Measurements from ENCODE around the gene TRPC4AP. TPM values are rescaled to one million over a fixed set of nuclear protein-coding genes. Genes with fewer than 3 reads are reported as not detected.

TRPC4AP gene
- total RNA-seq, 1 donor, result 91.7 TPM

DNA sequence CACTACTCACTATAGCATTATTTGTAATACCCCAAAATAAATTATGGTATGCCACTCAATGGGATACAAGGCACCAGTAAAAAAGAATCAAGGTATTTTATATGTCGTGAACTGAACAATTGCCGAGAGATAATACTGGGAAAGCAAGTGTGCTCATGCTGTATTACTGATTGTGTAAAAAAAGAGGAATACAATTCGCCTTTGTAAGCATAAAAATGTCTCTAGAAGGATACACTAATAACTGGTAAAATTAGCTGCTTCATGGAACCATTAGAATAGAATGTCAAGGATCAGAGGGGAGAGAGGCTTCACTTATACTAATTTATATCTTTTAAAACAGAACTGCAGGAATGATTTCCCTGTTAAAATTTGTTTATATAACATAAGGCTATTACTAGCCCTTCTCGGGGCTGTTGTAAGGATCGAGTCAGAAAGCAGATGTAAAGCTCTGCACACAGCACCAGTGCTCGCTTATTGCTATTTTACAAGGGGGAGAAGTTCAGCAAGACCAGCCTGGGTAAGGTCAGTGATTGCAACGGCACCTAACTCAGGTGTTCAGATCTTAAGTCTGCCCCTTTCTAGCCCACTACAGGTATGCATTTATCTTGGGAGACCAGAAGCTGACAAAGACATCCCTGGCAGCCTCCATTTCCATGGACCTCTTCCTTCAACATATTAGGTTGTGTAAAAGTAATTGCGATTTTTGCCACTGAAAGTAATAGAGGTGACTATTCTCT is 75.3 kb downstream of the TRPC4AP start:
- no peak for DNase-seq (ENCODE audit: low read depth)
- H3K4me3 ChIP-seq (ENCODE audit: low read depth, low read length), result no peak overlapping the region
- TF ChIP-seq, protein P1, sequence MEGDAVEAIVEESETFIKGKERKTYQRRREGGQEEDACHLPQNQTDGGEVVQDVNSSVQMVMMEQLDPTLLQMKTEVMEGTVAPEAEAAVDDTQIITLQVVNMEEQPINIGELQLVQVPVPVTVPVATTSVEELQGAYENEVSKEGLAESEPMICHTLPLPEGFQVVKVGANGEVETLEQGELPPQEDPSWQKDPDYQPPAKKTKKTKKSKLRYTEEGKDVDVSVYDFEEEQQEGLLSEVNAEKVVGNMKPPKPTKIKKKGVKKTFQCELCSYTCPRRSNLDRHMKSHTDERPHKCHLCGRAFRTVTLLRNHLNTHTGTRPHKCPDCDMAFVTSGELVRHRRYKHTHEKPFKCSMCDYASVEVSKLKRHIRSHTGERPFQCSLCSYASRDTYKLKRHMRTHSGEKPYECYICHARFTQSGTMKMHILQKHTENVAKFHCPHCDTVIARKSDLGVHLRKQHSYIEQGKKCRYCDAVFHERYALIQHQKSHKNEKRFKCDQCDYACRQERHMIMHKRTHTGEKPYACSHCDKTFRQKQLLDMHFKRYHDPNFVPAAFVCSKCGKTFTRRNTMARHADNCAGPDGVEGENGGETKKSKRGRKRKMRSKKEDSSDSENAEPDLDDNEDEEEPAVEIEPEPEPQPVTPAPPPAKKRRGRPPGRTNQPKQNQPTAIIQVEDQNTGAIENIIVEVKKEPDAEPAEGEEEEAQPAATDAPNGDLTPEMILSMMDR (IDR thresholded peaks at IDR 0.05; ENCODE audit: insufficient read depth, low read length), result no peak

DNA sequence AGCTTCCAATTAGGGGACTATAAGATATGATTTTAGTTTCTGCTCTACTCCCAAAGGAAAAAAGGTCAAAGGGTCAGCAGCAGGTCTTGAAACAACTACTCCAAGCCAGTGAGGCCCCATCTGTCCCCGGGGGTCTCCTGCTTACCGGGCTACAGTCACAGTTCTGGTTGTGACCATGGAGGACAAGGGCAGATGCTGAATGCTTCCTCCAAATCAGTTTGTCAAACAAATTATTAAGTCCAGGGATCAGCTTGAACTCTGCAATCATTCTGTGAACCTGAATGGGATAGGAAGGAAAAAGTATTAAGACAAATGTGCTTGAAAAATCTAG is 76.8 kb downstream of the TRPC4AP start:
- TF ChIP-seq, protein P1 (IDR thresholded peaks at IDR 0.05; ENCODE audit: insufficient read depth, low read length), result no peak
- DNase-seq (ENCODE audit: low read depth), result no peak
- H3K4me3 ChIP-seq (ENCODE audit: low read depth, low read length), result no peak overlapping the region

GRCh38 chr20:35014537-35014936 is 78.1 kb downstream of the TRPC4AP start:
- no peak overlapping the region for H3K4me3 ChIP-seq (ENCODE audit: low read depth, low read length)
- DNase-seq (ENCODE audit: low read depth), result no peak
- TF ChIP-seq, protein P1 (IDR thresholded peaks at IDR 0.05; ENCODE audit: insufficient read depth, low read length), result no peak

DNA sequence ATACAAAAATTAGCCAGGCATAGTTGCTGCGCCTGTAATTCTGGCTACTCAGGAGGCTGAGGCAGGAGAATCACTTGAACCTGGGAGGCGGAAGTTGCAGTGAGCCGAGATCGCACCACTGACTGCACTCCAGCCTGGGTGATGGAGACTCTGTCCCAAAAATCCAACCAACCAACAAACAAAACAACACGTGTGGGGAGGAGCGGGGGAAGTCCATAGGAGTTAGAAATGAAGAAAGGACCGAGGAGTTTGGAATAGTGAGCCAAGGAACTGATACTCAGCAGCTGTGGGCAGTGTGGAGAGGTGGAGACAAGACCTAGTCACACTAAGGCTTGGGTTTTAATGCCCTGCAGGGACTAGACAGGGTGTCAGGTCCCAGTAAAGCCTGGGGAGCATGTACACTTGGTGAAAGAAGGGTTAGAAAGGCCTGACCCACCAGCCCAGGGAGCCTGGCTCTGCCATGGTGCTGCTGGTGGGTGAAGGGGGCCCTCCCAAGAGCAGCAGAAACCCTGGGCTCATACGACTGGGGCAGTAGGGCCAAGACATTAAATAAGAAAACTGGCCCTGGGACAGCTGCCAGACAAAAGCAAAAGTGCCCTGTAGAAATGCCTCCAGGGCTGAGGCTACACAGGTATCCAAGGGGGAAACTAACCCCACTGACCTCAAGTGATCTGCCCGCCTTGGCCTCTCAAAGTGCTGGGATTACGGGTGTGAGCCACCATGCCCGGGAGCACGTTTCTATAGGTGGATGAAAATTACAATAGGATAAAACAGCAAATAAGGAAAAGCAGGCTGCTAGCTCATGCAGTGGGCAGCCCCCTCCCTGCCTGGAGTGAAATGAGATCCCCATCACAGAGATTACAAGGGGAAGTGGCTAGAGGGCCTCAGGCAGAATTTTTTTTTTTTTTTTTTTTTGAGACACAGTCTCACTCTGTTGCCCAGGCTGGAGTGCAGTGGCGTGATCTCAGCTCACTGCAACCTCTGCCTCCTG is 78.9 kb downstream of the TRPC4AP start:
- TF ChIP-seq, protein P1 (IDR thresholded peaks at IDR 0.05; ENCODE audit: insufficient read depth, low read length), result no peak
- DNase-seq (ENCODE audit: low read depth), result no peak
- no peak overlapping the region for H3K4me3 ChIP-seq (ENCODE audit: low read depth, low read length)

DNA sequence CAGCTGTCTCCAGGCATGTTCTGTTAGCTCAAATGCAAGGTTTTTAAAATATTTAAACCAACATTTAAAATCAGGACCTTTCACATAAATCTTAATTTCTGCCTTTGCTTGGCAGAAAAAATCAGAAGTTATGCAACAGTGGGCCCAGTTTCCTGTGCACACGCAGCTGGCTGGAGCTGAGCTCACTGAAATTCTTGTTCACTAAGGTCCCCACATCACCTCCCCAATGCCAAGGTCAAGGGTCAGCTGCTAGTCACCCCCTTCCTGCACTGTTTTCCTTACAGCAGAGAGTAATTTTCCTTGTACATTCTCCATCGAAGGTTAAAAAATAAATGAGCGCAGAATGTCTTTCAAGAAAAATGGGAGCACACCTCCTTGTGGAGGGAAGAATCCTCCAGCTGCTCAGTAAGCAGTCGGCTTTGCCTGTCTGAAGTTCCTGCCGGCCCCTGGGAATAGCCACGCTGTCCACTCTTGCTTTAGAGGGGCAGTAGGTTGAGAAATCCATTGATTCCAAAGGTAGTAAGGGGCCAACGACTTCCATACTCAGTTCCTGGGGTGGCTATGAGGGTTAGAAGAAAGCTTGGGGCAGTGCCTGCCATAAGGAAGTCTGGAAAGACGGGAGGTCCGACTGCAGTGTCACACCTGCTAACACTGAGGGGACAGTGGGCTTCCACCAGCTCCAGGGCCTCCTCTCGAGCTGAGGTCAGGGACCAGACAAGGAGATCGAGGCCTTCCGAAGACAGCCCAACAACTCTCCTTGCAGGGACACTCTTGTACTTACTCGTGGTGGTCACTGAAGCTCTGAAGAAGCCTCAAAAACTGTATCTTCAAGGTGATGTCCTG is 80.2 kb downstream of the TRPC4AP start:
- DNase-seq (ENCODE audit: low read depth), result peak; percentile 39
- H3K4me3 ChIP-seq (ENCODE audit: low read depth, low read length), result no peak overlapping the region
- TF ChIP-seq, protein P1 (IDR thresholded peaks at IDR 0.05; ENCODE audit: insufficient read depth, low read length), result no peak

GRCh38 chr20:35011589-35012226 is 80.9 kb downstream of the TRPC4AP start:
- TF ChIP-seq, protein P1 (IDR thresholded peaks at IDR 0.05; ENCODE audit: insufficient read depth, low read length), result no peak
- no peak for DNase-seq (ENCODE audit: low read depth)

More at GRCh38 chr20:35011589-35012226, 80.9 kb downstream of the TRPC4AP start:
- no peak overlapping the region for H3K4me3 ChIP-seq (ENCODE audit: low read depth, low read length)

Measured in fibroblast of the aortic adventitia (primary cell).